Lower leg skin (tissue), 4 donors: ENCODE results near the gene HNRNPA1L2. TPM values are rescaled to one million over a fixed set of nuclear protein-coding genes. Genes with fewer than 3 reads are reported as not detected.
"Not testable (repeated sequence)": the region's sequence is repeated elsewhere in the genome, so short reads cannot be mapped to it uniquely, and the experiment has no call there.

ENCODE experiments used
- DNase-seq, 2 donors: peaks; one replicate each; pipeline ENCODE4 v3.0.0-alpha.2; 2019; ENCODE audit warnings: low spot score in 2 of 2
- H3K4me3 ChIP-seq: fragments of 200-600 bp; sonication (generic); 2 replicates; pipeline ENCODE4 v1.5.1; 2017; ENCODE audit warnings: mild to moderate bottlenecking, low read depth; ENCODE audit not compliant: poor library complexity, severe bottlenecking
- POLR2A ChIP-seq, 2 donors: fragments of 450-650 bp; IDR thresholded peaks; one replicate each; pipeline ENCODE4 v1.6.1; 2016 to 2017; ENCODE audit warnings: antibody characterized with exemption in 2 of 2, mild to moderate bottlenecking in 1 of 2, moderate library complexity in 1 of 2
- WGBS, 2 donors: methylation state at CpG; one replicate each; pipeline ENCODE4 v1.1.5; 2018; 5-methylcytosine and 5-hydroxymethylcytosine counted together
- intact Hi-C: fragments of 100-400 bp; cut with DNase I; formaldehyde crosslinking; loops from one replicate; pipeline ENCODE4 v1.15.0; 2023; ENCODE audit warnings: low total_unique reads
- total RNA-seq, 4 donors: library from RNA; depleted of rRNA; stranded (reverse); fragments of >200 nt; gene quantifications; one replicate each; pipeline ENCODE4 v1.1.0, GENCODE V29; 2016
- TF ChIP-seq, protein P1 (sequence below), 3 donors: fragments of 450-650 bp; IDR thresholded peaks; one replicate each; pipeline ENCODE4 v1.5.1; 2016; ENCODE audit warnings: antibody characterized with exemption in 3 of 3, mild to moderate bottlenecking in 3 of 3, moderate library complexity in 2 of 3

The HNRNPA1L2 gene
- total RNA-seq, 4 donors from 2014 or later = 1.8 to 2.8 (median 2.5) TPM

DNA sequence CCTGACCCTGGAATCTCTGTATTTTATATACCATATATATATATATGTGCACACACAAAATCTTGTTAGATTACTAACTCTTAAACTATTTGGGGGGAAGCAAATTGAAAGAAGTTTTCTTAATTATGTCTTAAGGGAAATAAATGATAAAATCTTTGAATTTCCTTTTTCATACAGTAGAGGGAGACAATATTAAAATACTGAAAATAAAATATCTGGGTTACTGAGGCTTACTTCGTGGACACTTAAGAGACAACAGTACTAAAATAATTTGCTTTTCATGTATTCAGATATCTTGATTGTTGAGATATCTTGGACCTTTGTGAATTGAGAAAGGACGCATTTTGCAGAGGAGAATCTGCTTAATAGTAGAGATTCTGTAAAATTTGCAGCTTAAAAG, 27.4 kb downstream of the HNRNPA1L2 start:
- intact Hi-C loops = loop anchor here (5.0 kb wide), 1 partner anchor 138 kb away; no protein-coding TSS in a partner anchor
- 80 to 87% methylated on average over 2 of the region's 2 CpGs for WGBS, 2 donors
- TF ChIP-seq POLR2A (IDR thresholded peaks at IDR 0.05) = no peak
- TF ChIP-seq, protein P1, sequence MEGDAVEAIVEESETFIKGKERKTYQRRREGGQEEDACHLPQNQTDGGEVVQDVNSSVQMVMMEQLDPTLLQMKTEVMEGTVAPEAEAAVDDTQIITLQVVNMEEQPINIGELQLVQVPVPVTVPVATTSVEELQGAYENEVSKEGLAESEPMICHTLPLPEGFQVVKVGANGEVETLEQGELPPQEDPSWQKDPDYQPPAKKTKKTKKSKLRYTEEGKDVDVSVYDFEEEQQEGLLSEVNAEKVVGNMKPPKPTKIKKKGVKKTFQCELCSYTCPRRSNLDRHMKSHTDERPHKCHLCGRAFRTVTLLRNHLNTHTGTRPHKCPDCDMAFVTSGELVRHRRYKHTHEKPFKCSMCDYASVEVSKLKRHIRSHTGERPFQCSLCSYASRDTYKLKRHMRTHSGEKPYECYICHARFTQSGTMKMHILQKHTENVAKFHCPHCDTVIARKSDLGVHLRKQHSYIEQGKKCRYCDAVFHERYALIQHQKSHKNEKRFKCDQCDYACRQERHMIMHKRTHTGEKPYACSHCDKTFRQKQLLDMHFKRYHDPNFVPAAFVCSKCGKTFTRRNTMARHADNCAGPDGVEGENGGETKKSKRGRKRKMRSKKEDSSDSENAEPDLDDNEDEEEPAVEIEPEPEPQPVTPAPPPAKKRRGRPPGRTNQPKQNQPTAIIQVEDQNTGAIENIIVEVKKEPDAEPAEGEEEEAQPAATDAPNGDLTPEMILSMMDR (IDR thresholded peaks at IDR 0.05) = no peak
- no peak for DNase-seq
- no peak overlapping the region for H3K4me3 ChIP-seq

DNA sequence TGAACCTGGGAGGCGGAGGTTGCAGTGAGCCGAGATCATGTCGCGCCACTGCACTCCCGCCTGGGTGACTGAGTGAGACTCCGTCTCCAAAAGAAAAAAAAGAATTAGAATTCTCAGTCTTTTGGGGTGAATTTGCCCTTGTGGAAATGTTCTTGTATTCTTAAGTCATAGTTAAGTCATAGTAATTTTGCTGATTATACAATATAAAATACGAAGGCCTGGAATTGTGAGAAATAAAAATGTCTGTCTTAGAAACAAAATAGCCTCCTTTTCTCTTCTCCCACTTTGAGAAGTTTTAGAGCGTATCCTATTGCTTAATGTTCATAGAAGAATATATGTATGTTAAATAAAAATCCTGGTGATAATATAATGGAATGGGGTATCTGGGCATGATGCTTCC, 28.5 kb downstream of the HNRNPA1L2 start:
- 94 to 96% methylated on average over 8 of the region's 8 CpGs for WGBS, 2 donors
- TF ChIP-seq POLR2A (IDR thresholded peaks at IDR 0.05) = no peak
- TF ChIP-seq, protein P1 (IDR thresholded peaks at IDR 0.05) = no peak
- intact Hi-C loops = no loop called here
- H3K4me3 ChIP-seq = no peak overlapping the region
- DNase-seq = no peak

DNA sequence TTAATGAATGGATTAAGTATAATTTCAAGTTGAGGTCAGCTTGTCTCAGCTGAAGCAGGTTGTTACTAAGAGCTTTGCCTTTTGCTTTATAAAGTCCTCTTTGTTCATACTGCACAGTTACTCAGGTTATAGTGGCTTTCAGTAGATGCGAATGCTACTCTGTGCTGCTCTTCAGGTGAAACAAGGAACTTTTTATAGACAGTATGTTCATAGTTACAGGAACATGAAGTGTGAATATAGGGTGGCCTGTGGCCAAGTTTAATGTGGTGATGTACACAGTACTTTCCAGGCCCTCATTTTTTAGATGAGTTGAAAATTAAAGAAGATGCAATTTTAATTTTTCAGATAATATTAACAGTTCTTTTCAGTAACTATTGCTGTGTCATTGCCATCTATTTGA, 31.2 kb downstream of the HNRNPA1L2 start:
- intact Hi-C loops = no loop called here
- no peak for DNase-seq
- 78 to 96% methylated on average over 1 of the region's 1 CpG for WGBS, 2 donors
- no peak overlapping the region for H3K4me3 ChIP-seq
- no peak for TF ChIP-seq POLR2A (IDR thresholded peaks at IDR 0.05)
- TF ChIP-seq, protein P1 (IDR thresholded peaks at IDR 0.05) = no peak

DNA sequence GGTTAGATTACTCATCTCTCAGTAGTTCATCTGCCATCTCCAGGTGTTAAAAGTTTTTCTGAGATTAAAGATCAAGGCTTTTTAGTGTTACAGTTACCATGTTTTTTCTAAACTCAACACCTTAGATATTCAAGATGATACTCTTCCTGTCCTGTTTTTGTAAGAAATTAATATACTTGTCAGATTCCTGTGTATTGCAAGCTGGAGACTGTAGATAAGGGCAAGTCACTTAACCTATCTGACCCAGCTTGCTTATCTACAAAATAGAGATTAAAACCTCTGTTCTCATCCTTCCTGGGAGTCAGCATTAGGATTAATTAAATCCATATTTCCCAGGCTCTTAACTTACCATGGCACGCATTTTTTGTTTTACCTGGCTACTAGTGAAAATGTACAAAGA, 35.6 kb downstream of the HNRNPA1L2 start:
- DNase-seq = no peak
- 93 to 98% methylated on average over 1 of the region's 1 CpG for WGBS, 2 donors
- intact Hi-C loops = no loop called here
- TF ChIP-seq, protein P1 (IDR thresholded peaks at IDR 0.05) = no peak
- no peak for TF ChIP-seq POLR2A (IDR thresholded peaks at IDR 0.05)
- no peak overlapping the region for H3K4me3 ChIP-seq

DNA sequence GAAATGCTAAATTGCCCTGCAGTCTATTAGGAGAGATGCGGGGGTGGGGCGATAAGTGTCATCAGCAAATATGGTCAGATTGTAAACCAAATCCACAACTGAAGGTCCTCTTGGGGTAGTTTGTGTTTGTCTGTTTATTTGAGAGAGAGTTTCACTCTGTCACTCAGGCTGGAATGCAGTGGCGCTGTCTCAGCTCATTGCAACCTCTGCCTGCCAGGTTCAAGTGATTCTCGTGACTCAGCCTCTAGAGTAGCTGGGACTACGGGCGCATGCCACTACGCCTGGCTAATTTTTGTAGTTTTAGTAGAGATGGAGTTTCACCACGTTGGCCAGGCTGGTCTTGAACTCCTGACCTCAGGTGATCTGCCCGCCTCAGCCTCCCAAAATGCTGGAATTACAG, 43.6 kb downstream of the HNRNPA1L2 start:
- H3K4me3 ChIP-seq, intact Hi-C loops, DNase-seq: not testable (repeated sequence)
- WGBS, 2 donors = 94 to 96% methylated on average over 9 of the region's 9 CpGs

DNA sequence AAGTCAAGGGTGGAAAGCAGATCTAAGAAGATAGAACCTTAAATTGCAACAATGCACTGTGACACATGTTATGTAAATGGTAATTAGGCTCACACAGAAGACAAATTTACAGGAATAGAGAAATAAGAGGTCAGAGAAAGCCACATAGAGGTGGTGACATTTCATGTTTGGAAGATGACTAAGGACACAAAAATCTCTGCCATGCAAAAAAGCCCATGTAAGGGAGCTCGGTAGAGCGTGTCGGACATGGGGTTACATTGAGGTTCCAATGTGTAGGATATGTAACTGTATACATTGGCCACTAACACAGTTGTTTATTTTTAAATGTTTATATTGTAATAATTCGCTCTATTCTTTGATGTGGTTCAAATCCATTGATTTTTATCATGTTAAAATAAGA, 44.1 kb downstream of the HNRNPA1L2 start:
- intact Hi-C loops = no loop called here
- TF ChIP-seq POLR2A (IDR thresholded peaks at IDR 0.05) = no peak
- TF ChIP-seq, protein P1 (IDR thresholded peaks at IDR 0.05) = no peak
- no peak overlapping the region for H3K4me3 ChIP-seq
- 94 to 97% methylated on average over 4 of the region's 4 CpGs for WGBS, 2 donors
- no peak for DNase-seq

Other genes with a start within 250 kb of the HNRNPA1L2 start
- gene THSD1, start 236.3 kb upstream of the HNRNPA1L2 start, total RNA-seq = 1 to 10 TPM; 5.1 to 9.5 (median 6.3) TPM
- gene VPS36, start 191.8 kb upstream of the HNRNPA1L2 start, total RNA-seq = 100 to 1,000 TPM in 2 of 4 donors, 10 to 100 TPM in 2; 68.1 to 148 (median 92.6) TPM
- 10 to 100 TPM; 13.9 to 24.2 (median 22.0) TPM for gene CKAP2, start 187.0 kb upstream of the HNRNPA1L2 start, total RNA-seq
- 10 to 100 TPM; 21.2 to 39.0 (median 30.9) TPM for gene SUGT1, start 10.4 kb downstream of the HNRNPA1L2 start, total RNA-seq
- not detected for gene CNMD, start 97.4 kb downstream of the HNRNPA1L2 start, total RNA-seq
- under 1 TPM in 2 of 4 donors, not detected in 2; 0.04 to 0.84 TPM for gene PCDH8, start 206.2 kb downstream of the HNRNPA1L2 start, total RNA-seq